ENCODE measurements around the gene COPZ2.
"Not testable (repeated sequence)": the region's sequence is repeated elsewhere in the genome, so short reads cannot be mapped to it uniquely, and the experiment has no call there.

Gene COPZ2

DNA sequence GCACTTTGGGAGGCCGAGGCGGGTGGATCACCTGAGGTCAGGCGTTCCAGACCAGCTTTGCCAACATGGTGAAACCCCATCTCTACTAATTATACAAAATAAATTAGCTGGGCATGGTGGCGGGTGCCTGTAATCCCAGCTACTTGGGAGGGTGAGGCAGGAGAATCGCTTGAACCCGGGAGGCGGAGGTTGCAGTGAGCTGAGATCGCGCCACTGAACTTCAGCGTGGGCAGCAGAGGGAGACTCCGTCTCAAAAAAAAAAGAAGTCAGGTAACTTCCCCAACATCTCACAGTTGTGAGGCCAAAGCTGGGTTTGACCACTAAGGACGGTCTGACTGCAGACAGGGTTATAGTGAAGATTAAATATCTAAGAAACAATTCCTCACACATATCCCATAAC, 2.9 kb downstream of the COPZ2 start:
- in situ Hi-C loops (cut with MboI; ENCODE audit: low sequenced_read_pairs) = loop anchor here (10.0 kb wide), 1 partner anchor 100 kb away; no protein-coding TSS in a partner anchor

GRCh38 chr17:48031966-48032365, 5.6 kb downstream of the COPZ2 start:
- in situ Hi-C loops (cut with MboI; ENCODE audit: low sequenced_read_pairs) = loop anchor here (10.0 kb wide), 1 partner anchor 103 kb away; no protein-coding TSS in a partner anchor

- in situ Hi-C loops (cut with MboI; ENCODE audit: low sequenced_read_pairs) = loop anchor here (10.0 kb wide), 1 partner anchor 104 kb away; no protein-coding TSS in a partner anchor
Observed at GRCh38 chr17:48030531-48030930, 7.1 kb downstream of the COPZ2 start.

DNA sequence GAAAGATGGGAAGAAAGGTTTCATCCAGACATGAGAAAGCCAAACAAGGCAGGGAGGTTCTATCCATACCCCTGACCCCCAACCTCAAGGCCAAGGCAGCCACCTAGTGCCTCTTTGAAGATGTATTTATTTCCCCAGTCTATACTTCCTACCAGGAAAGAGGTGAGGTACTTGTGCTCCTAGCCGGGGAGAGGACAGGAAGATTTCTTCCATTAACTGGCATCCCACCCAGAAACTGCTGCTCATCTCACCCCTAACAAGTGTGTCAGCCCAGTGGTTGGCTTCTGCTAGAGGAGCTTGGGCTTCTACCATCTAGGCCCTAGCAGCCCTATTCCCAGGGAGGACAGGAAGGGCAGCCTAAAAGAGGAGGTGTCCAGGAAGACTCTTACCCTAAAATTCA, 8.9 kb downstream of the COPZ2 start:
- in situ Hi-C loops (cut with MboI; ENCODE audit: low sequenced_read_pairs) = no loop called here

GRCh38 chr17:48027322-48027981, 10.1 kb downstream of the COPZ2 start:
- in situ Hi-C loops (cut with MboI; ENCODE audit: low sequenced_read_pairs) = no loop called here

DNA sequence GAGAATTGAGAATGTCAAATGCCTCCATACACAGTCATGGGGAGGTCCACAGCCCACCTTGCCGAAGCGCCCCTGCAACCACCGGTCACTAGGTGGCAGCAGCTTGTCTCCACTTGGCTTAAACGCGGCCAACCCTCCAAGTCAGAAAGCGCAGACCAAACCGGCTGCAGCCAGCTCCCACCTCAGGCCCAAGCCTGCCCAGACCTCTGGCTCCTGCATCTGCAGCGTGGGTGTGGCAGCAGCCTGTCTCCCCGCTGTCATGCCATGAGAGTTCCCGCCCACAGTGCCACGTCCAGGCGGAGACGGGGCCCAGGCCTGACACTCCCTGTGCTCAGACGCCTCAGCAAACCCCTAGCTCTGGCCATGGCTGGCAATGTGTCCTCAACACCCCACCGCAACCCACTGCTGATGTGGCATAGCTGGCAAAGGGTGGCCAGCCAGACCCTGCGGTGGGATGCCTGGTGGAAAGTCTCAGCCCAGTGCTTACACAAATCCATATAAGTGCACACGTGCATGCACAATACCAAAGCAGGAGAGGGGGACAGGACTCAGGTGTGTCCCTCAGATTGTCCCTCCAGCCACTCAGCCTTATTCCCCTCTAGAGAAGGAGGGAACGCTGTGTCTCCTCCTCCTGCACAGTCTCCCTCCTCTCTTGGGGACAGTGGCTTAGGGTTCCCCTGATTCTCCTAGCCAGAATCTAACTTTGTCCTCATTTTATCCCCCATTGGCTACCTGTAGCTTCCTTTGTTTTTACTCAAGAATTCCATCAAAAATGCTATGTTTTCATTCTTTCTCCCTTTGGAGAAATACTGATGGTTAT, 10.9 kb downstream of the COPZ2 start:
- in situ Hi-C loops (cut with MboI; ENCODE audit: low sequenced_read_pairs) = no loop called here

- in situ Hi-C loops (cut with MboI; ENCODE audit: low sequenced_read_pairs) = no loop called here
Observed at GRCh38 chr17:48025904-48026501, 11.6 kb downstream of the COPZ2 start.

DNA sequence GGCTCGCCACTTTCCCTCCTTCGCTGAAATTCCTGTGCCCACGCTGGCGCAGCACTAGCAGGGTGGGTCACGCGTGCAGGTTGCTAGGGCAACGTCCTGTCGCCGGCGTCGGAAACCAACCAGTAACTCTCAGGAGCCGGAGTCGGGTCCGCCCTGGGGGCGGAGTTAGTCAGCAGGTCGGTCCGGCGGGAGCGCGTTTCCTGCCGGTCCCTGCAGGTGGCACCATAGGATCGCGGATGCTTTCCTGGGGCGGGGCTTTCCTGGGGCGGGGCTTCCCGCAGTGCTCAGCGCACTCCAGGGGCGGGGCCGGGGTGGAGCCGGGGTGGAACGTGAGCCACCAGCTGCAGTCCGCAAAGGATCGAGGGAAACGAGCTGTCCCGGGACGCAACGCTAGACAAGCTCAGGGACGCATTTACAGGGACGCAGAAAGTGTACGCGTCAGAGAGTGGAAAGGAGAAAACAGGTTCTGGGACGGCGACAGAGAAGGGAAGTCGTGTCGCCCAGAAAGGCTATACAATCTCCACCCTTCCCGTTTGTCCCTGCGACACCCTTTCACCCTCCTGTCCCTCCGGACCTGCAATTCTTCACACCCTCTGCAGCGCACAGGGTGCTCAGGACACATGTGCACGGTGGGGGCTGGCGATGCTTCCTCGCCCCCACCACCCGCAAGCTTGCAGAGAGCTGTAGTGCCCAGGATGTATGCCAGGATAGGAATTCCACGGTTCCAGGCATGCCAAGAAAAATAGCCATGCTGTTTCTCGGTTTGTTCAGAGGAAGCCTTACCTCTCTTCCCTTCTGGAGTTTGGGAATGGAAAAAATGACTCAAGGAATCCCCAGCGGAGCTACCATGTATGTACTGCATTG, 12.3 kb downstream of the COPZ2 start:
- in situ Hi-C loops (cut with MboI; ENCODE audit: low sequenced_read_pairs) = no loop called here

DNA sequence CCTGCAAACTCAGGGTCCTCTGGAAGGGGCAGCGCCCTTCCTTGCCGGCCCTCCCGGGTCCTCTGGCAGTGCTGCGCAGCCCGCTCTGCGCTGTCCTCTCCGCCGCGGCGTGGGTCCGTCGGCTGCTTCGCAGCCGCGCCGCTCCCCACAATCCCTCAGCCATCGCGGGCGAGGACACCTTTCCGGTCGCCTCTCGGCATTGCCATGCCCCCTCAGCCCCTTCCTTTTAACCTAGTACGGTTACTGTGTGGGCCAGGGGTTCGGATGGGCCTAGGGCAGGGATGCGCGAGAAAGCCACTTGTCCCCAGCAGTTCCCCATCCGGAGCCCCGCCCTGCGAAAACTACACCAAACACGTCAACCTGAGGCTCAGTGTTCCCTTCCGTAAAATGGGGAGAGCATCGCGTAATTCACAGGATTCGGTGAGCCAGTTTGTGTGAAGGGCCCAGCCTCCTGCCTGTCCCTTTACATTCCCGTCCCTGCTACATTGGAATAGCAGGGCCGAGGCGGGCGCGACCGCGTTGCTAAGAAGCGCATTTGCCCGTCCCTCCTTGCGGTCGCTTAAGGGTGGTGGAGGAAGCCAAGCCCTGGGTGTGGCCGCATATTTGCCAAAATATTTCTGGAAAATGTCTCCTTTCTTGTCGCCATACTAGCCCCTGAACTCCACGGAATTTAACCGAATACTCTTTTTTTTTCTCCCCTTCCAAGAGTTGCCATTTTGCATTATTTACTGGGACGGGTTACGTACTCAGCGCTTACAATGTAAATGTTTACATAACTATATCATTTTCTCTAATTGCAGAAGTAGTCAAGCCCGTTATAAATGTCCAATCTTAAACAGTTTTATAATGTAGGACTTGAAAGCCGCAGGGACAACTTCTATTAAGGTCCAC, 13.2 kb downstream of the COPZ2 start:
- in situ Hi-C loops (cut with MboI; ENCODE audit: low sequenced_read_pairs) = no loop called here

DNA sequence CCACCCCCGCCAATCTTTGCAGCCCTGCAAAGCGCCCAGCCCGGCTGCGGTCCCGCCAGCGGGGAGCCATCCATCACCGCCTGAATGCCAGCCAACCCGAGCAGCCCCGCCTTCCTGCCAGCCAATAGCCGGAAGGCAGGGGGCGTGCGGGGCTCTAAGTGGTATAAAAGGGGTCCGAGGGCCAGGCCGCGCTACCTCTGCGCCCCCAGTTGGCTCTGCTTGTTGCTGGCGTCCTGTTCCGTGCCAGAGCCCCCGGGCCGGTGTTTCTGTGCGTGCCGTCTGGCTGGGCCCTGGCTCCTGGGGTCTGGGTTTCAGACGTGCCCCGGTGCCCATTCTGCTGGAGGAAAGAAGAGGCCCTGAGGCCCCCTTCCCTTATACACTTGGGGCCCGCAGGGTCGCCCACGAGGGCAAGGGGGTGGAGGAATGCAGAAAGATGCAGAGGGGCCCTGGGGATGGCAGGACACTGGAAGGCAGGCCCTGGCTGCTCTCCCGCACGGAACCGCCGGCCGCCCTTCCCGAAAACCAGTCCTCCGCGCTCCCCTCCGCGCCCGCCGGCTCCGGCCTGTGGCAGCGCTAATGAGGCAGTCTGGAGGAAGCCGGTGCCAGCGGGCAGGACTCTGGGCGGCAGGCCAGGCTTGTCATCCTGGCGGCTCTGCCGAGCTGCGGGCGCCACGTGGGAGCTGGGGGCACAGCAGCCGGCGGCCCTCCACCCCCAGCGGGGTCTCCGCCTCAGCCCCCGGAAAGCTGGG, 14.0 kb downstream of the COPZ2 start:
- in situ Hi-C loops (cut with MboI; ENCODE audit: low sequenced_read_pairs) = no loop called here

GRCh38 chr17:48022901-48023300, 14.7 kb downstream of the COPZ2 start:
- in situ Hi-C loops (cut with MboI; ENCODE audit: low sequenced_read_pairs) = no loop called here

DNA sequence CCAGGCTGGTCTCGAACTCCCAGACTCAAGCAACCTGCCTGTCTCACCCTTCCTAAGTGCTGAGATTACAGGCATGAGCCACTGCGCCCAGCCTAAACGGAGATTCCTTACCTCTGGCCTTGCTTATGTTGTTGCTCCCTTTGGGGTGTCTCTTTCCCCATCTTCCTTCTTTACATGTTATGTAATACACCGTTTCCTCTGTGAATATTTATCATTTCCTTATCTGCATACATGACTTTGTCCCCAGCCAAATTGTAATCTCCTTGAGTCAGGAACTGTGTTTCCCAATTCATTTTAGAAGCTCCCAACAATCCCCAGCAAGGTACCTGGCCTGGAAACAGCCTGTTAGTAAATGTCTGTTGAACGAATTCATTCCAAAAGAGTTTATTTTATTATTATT, 15.7 kb downstream of the COPZ2 start:
- in situ Hi-C loops (cut with MboI; ENCODE audit: low sequenced_read_pairs) = no loop called here

- in situ Hi-C loops (cut with MboI; ENCODE audit: low sequenced_read_pairs) = not testable (repeated sequence)
Observed at GRCh38 chr17:48017817-48018158, 19.8 kb downstream of the COPZ2 start.

- in situ Hi-C loops (cut with MboI; ENCODE audit: low sequenced_read_pairs) = no loop called here
Observed at GRCh38 chr17:48016112-48016511, 21.5 kb downstream of the COPZ2 start.

GRCh38 chr17:48014595-48015111, 22.9 kb downstream of the COPZ2 start:
- in situ Hi-C loops (cut with MboI; ENCODE audit: low sequenced_read_pairs) = no loop called here

GRCh38 chr17:48013876-48014594, 23.6 kb downstream of the COPZ2 start:
- in situ Hi-C loops (cut with MboI; ENCODE audit: low sequenced_read_pairs) = no loop called here

- in situ Hi-C loops (cut with MboI; ENCODE audit: low sequenced_read_pairs) = no loop called here
Observed at GRCh38 chr17:48012654-48013053, 24.9 kb downstream of the COPZ2 start.

GRCh38 chr17:48012151-48012520, 25.5 kb downstream of the COPZ2 start:
- in situ Hi-C loops (cut with MboI; ENCODE audit: low sequenced_read_pairs) = no loop called here

Data from HL-60/S4 treated with retinoic acid at 250 ng/mL for 4 days and 3 days (cell line).